ENCODE data around the gene BNIP3. TPM values are rescaled to one million over a fixed set of nuclear protein-coding genes. Genes with fewer than 3 reads are reported as not detected.

Gene BNIP3
- total RNA-seq, 4 donors from 2014 or later: 337 to 1,280 (median 583) TPM

DNA sequence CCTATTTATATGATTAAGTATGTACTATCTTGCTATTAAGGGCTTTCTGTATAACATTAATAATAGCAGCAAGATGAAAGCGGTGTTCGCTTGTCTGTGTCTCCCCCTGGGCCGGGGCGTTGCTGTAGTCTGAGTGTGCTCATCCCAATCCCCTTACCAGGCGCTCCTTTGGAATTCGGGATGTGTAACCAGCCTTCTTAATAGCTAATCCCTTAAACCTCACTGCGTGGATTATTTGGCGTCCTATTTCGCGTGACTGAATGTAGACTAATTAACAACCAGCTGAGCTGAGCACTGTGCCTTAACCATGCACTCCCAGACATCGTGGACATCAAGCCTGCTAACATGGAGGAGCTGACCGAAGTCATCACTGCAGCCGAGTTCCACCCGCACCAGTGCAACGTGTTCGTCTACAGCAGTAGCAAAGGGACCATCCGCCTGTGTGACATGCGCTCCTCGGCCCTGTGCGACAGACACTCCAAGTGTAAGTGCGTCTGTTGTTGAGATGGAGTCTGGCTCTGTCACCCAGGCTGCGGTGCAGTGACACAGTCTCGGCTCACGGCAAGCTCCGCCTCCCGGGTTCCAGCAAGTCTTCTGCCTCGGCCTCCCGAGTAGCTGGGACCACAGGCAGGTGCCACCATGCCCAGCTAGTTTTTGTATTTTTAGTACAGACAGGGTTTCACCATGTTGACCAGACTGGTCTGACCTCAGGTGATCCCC is 36.6 kb downstream of the BNIP3 start:
- in situ Hi-C loops (cut with MboI; ENCODE audit: low sequenced_read_pairs in 4 of 4): no loop called here
- Histone ChIP-seq H3K27me3 (no peaks in the 10 kb centered on the region), H3K27ac (peak overlapping the region in 1 of 4 donors; percentile 66), H3K4me3 (no peak overlapping the region), H3K36me3 (peaks cover 0 to 72% of the 10 kb centered on the region in 2 donors), H3K4me1 (peaks cover 10 to 11% of the 10 kb centered on the region in 2 donors), H3K9me3 (no peaks in the 10 kb centered on the region)
- no peak for DNase-seq
- intact Hi-C loops (cut with DNase I; ENCODE audit: low total_unique reads): loop anchor here (5.0 kb wide), 2 partner anchors 58 to 67 kb away; no protein-coding TSS in a partner anchor
- TF ChIP-seq POLR2A (IDR thresholded peaks at IDR 0.05): no peak
- TF ChIP-seq, protein P1, sequence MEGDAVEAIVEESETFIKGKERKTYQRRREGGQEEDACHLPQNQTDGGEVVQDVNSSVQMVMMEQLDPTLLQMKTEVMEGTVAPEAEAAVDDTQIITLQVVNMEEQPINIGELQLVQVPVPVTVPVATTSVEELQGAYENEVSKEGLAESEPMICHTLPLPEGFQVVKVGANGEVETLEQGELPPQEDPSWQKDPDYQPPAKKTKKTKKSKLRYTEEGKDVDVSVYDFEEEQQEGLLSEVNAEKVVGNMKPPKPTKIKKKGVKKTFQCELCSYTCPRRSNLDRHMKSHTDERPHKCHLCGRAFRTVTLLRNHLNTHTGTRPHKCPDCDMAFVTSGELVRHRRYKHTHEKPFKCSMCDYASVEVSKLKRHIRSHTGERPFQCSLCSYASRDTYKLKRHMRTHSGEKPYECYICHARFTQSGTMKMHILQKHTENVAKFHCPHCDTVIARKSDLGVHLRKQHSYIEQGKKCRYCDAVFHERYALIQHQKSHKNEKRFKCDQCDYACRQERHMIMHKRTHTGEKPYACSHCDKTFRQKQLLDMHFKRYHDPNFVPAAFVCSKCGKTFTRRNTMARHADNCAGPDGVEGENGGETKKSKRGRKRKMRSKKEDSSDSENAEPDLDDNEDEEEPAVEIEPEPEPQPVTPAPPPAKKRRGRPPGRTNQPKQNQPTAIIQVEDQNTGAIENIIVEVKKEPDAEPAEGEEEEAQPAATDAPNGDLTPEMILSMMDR (IDR thresholded peaks at IDR 0.05 in 4 of 5, conservative IDR thresholded peaks at IDR 0.05 in 1 of 5): no peak
- no peak for ATAC-seq

DNA sequence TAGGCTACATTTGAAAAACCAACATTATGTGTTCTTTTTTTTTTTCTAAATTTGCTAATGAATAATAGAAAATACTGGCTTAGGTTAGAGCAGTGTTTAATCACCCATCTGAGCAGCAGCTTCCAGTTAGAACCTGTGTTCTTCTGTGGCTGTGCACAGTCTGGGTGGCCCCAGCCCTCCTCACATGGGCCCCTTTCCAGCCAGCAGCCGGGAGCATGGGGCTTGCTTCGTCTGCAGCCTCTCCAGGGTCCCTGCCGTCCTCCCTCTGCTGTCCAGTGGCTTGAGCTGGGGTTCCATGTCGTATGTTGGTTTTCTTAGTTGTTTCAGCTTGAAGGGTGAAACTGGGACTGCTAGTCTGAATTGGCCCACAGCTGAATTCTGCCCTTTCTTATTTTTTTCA is 37.3 kb downstream of the BNIP3 start:
- Histone ChIP-seq H3K9me3 (no peaks in the 10 kb centered on the region), H3K27me3 (no peaks in the 10 kb centered on the region), H3K36me3 (peaks cover 0 to 74% of the 10 kb centered on the region in 2 donors), H3K27ac (peak overlapping the region in 1 of 4 donors; percentile 24), H3K4me3 (no peak overlapping the region), H3K4me1 (peaks cover 9 to 10% of the 10 kb centered on the region in 2 donors)
- in situ Hi-C loops (cut with MboI; ENCODE audit: low sequenced_read_pairs in 4 of 4): no loop called here
- ATAC-seq (no peak), DNase-seq (no peak)
- no peak for TF ChIP-seq POLR2A (IDR thresholded peaks at IDR 0.05)
- TF ChIP-seq, protein P1 (IDR thresholded peaks at IDR 0.05 in 4 of 5, conservative IDR thresholded peaks at IDR 0.05 in 1 of 5): no peak
- intact Hi-C loops (cut with DNase I; ENCODE audit: low total_unique reads): loop anchor here (5.0 kb wide), 1 partner anchor 57 kb away; no protein-coding TSS in a partner anchor

DNA sequence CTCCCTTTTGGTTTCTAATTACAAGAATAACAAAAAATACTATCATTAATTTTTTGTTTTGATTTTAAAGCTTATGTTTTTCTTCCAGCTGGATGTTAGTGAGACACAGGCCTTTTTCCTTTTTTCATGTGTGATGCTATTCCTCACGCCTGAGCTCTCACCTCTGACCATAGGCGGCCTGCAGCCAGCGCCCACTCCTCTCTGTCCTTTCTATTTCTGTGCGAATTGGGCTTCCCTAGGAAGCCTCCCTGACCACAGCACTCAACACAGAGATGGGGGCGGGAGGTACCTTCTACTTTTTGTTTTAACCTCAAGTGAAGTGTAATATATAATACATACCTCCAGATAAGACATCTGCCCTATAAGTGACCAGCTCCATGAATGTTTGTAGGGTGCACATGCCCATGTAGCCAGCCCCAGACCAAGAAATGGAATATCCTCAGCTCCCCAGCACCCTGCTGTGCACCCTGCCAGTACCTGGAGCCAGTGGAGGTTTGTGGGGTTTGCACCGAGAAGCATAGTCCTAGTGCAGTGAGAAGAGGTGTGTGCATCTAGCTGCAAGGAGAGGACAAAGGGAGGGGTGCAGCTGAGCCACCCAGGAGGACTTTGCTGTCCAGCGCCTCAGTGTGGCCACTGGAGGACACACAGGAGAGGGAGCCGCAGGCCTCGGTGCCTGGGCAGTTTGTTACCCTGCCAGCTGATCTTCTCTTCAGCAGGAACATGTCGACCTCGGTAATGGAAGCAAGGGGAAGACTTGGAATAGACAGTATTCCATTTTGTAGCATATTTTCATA is 38.5 kb downstream of the BNIP3 start:
- DNase-seq: no peak
- H3K36me3 ChIP-seq: peaks cover 0 to 69% of the 10 kb centered on the region in 2 donors
- TF ChIP-seq, protein P1 (IDR thresholded peaks at IDR 0.05 in 4 of 5, conservative IDR thresholded peaks at IDR 0.05 in 1 of 5): peak in 4 of 5 experiments; percentile 17 to 39 (median 32)
- no peak for TF ChIP-seq POLR2A (IDR thresholded peaks at IDR 0.05)

DNA sequence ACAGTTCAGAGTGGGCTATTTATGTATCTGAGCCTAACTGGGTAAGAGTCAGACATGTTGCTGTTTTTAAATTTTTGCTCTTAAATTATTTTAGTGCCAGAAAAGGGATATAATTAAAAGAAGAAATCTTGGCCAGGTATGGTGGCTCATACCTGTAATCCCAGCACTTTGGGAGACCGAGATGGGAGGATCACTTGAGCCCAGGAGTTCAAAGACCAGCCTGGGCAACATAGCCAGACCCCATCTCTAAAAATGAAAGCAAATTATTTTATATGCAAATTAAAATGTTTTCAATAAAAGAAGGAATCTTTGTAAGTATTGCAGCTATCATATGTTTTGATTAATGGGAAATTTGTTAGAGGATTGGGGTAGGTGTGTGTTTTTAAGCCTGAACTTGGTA is 39.3 kb downstream of the BNIP3 start:
- peaks cover 0 to 69% of the 10 kb centered on the region in 2 donors for H3K36me3 ChIP-seq
- DNase-seq: no peak
- TF ChIP-seq POLR2A (IDR thresholded peaks at IDR 0.05): no peak
- TF ChIP-seq, protein P1 (IDR thresholded peaks at IDR 0.05 in 4 of 5, conservative IDR thresholded peaks at IDR 0.05 in 1 of 5): no peak
- H3K27me3 ChIP-seq: no peaks in the 10 kb centered on the region
- intact Hi-C loops (cut with DNase I; ENCODE audit: low total_unique reads): loop anchor here (5.0 kb wide), 1 partner anchor 55 kb away; no protein-coding TSS in a partner anchor
- in situ Hi-C loops (cut with MboI; ENCODE audit: low sequenced_read_pairs in 4 of 4): no loop called here
- no peaks in the 10 kb centered on the region for H3K9me3 ChIP-seq
- ATAC-seq: no peak
- H3K4me3 ChIP-seq: no peak overlapping the region
- no peak overlapping the region for H3K27ac ChIP-seq
- no peaks in the 10 kb centered on the region for H3K4me1 ChIP-seq

More for the DNA sequence above, 38.5 kb downstream of the BNIP3 start:
- ATAC-seq: no peak
- intact Hi-C loops (cut with DNase I; ENCODE audit: low total_unique reads) (loop anchor here (5.0 kb wide), 1 partner anchor 56 kb away; no protein-coding TSS in a partner anchor), in situ Hi-C loops (cut with MboI; ENCODE audit: low sequenced_read_pairs in 4 of 4) (no loop called here)
- Histone ChIP-seq H3K27me3 (no peaks in the 10 kb centered on the region), H3K9me3 (no peaks in the 10 kb centered on the region), H3K4me1 (peaks cover under 1% of the 10 kb centered on the region in 2 donors), H3K4me3 (no peak overlapping the region), H3K27ac (no peak overlapping the region)
